IMR-90 (cell line): Measurements from ENCODE around the gene STRA6. TPM values are rescaled to one million over a fixed set of nuclear protein-coding genes. Genes with fewer than 3 reads are reported as not detected.

Experiments
- ATAC-seq: fragments of 200-7000 bp; cut with Tn5 transposase; 2 replicates; pipeline ENCODE4 v1.9.1; 2020; ENCODE audit warnings: low read depth, mild to moderate bottlenecking, moderate library complexity
- BruUV-seq: library from RNA; stranded (reverse); fragments of 400-500 nt; replicated peaks from 2 replicates; lab custom pipeline; 2021; lab: Mats Ljungman, UMichigan
- CTCF ChIA-PET: fragments of 300-600 bp; formaldehyde crosslinking; extraction: SDS; loops from one replicate; lab custom pipeline; 2021; ENCODE audit warnings: antibody characterized with exemption; lab: Yijun Ruan, JAX
- POLR2A ChIA-PET: fragments of 300-600 bp; sonication (Branson Sonifier 250); formaldehyde crosslinking; loops from one replicate; lab custom pipeline; 2022; ENCODE audit warnings: antibody characterized with exemption; ENCODE audit not compliant: unreplicated experiment; lab: Charles Lee
- DNase-seq: peaks from one replicate; pipeline ENCODE4 v3.0.0; 2013
- H2AFZ ChIP-seq: replicated peaks from 2 replicates; pipeline ENCODE3; 2013; ENCODE audit warnings: low read length, mild to moderate bottlenecking; ENCODE audit not compliant: poor library complexity
- H2AK5ac ChIP-seq: 2 replicates; pipeline ENCODE4 v1.6.1; 2013; ENCODE audit warnings: low read depth, low read length, inconsistent platforms
- H2AK9ac ChIP-seq: replicated peaks from 2 replicates; pipeline ENCODE3; 2013; ENCODE audit warnings: mild to moderate bottlenecking, low read depth, low read length, moderate library complexity; ENCODE audit not compliant: poor library complexity
- H2BK120ac ChIP-seq: 2 replicates; pipeline ENCODE4 v1.6.1; 2013; ENCODE audit warnings: low read depth, low read length, inconsistent platforms
- H2BK15ac ChIP-seq: 3 replicates; pipeline ENCODE4 v1.6.1; 2013; ENCODE audit warnings: low read depth, low read length, inconsistent platforms
- H2BK20ac ChIP-seq: 2 replicates; pipeline ENCODE4 v1.6.1; 2013; ENCODE audit warnings: low read depth, mild to moderate bottlenecking, inconsistent platforms, low read length, moderate library complexity
- H2BK5ac ChIP-seq: 2 replicates; pipeline ENCODE4 v1.6.1; 2013; ENCODE audit warnings: mild to moderate bottlenecking, low read depth, low read length, inconsistent platforms; ENCODE audit not compliant: poor library complexity, severe bottlenecking
- H3K14ac ChIP-seq: replicated peaks from 2 replicates; pipeline ENCODE4 v1.6.1; 2013; ENCODE audit warnings: low read depth, low read length, inconsistent platforms
- H3K18ac ChIP-seq: 2 replicates; pipeline ENCODE4 v1.6.1; 2013; ENCODE audit warnings: low read depth, low read length, control low read depth
- H3K23ac ChIP-seq: 2 replicates; pipeline ENCODE4 v1.6.1; 2013; ENCODE audit warnings: low read depth, low read length, inconsistent platforms
- H3K27ac ChIP-seq: 2 replicates; pipeline ENCODE4 v1.5.1; 2013; ENCODE audit warnings: mild to moderate bottlenecking, control low read depth, low read length; ENCODE audit not compliant: insufficient read depth
- H3K27me3 ChIP-seq: 2 replicates; pipeline ENCODE4 v1.6.1; 2013; ENCODE audit warnings: low read length; ENCODE audit not compliant: control insufficient read depth, insufficient read depth
- H3K36me3 ChIP-seq: 2 replicates; pipeline ENCODE4 v1.6.1; 2013; ENCODE audit warnings: low read length, mixed read lengths; ENCODE audit not compliant: control insufficient read depth, insufficient read depth
- H3K4ac ChIP-seq: 2 replicates; pipeline ENCODE4 v1.6.1; 2013; ENCODE audit warnings: low read depth, low read length, inconsistent platforms
- H3K4me1 ChIP-seq: 2 replicates; pipeline ENCODE4 v1.6.1; 2013; ENCODE audit warnings: low read length, mixed read lengths; ENCODE audit not compliant: control insufficient read depth, insufficient read depth
- H3K4me2 ChIP-seq: 2 replicates; pipeline ENCODE4 v1.6.1; 2013; ENCODE audit warnings: low read depth, mild to moderate bottlenecking, control low read depth, low read length, moderate library complexity
- H3K4me3 ChIP-seq: 2 replicates; pipeline ENCODE4 v1.5.1; 2013; ENCODE audit warnings: low read depth, mild to moderate bottlenecking, control low read depth, low read length, moderate library complexity; ENCODE audit not compliant: insufficient read depth
- H3K56ac ChIP-seq: 2 replicates; pipeline ENCODE4 v1.6.1; 2013; ENCODE audit warnings: low read length, inconsistent platforms; ENCODE audit not compliant: insufficient read depth; ENCODE audit errors: extremely low read depth
- H3K79me1 ChIP-seq, 2 experiments: 2 replicates each; pipeline ENCODE4 v1.6.1; 2013; ENCODE audit warnings: low read length in 2 of 2, inconsistent platforms in 1 of 2, low read depth in 1 of 2
- H3K9ac ChIP-seq: 2 replicates; pipeline ENCODE4 v1.6.1; 2013; ENCODE audit warnings: low read depth, low read length, control low read depth
- H3K9me1 ChIP-seq: 2 replicates; pipeline ENCODE4 v1.6.1; 2013; ENCODE audit warnings: low read length, inconsistent platforms; ENCODE audit not compliant: insufficient read depth
- H3K9me3 ChIP-seq: 2 replicates; pipeline ENCODE4 v1.6.1; 2013; ENCODE audit warnings: low read length; ENCODE audit not compliant: control insufficient read depth, insufficient read depth
- H4K20me1 ChIP-seq: 2 replicates; pipeline ENCODE4 v1.6.1; 2013; ENCODE audit warnings: low read length, inconsistent platforms; ENCODE audit not compliant: insufficient read depth
- H4K5ac ChIP-seq: 2 replicates; pipeline ENCODE4 v1.6.1; 2013; ENCODE audit warnings: mild to moderate bottlenecking, low read depth, low read length, control low read depth
- H4K8ac ChIP-seq, 2 experiments: 2 replicates each; pipeline ENCODE4 v1.6.1; 2013; ENCODE audit warnings: low read depth in 2 of 2, low read length in 2 of 2, control low read depth in 1 of 2, inconsistent platforms in 1 of 2
- H4K91ac ChIP-seq: 2 replicates; pipeline ENCODE4 v1.6.1; 2013; ENCODE audit warnings: low read depth, low read length, inconsistent platforms; ENCODE audit not compliant: insufficient read depth
- BHLHE40 ChIP-seq: fragments of 150-350 bp; IDR thresholded peaks from 2 replicates; pipeline ENCODE4 v1.6.1; 2016; ENCODE audit warnings: mild to moderate bottlenecking, low read depth, low read length
- CEBPB ChIP-seq: IDR thresholded peaks from 2 replicates; pipeline ENCODE4 v1.6.1; 2012; ENCODE audit warnings: low read depth, low read length, improper control_type of control experiment
- CHD1 ChIP-seq: IDR thresholded peaks from 2 replicates; pipeline ENCODE4 v1.6.1; 2012; ENCODE audit warnings: low read depth, low read length, improper control_type of control experiment
- FOS ChIP-seq: fragments of 150-350 bp; IDR thresholded peaks from 2 replicates; pipeline ENCODE4 v1.6.1; 2016; ENCODE audit warnings: low read depth, low read length
- MAFK ChIP-seq: IDR thresholded peaks from 2 replicates; pipeline ENCODE4 v1.6.1; 2012; ENCODE audit warnings: low read depth, low read length, improper control_type of control experiment
- MAZ ChIP-seq: IDR thresholded peaks from 2 replicates; pipeline ENCODE4 v1.6.1; 2012; ENCODE audit warnings: low read depth, mild to moderate bottlenecking, low read length, improper control_type of control experiment, moderate library complexity, borderline replicate concordance
- MXI1 ChIP-seq: IDR thresholded peaks from 2 replicates; pipeline ENCODE4 v1.6.1; 2012; ENCODE audit warnings: low read depth, mild to moderate bottlenecking, low read length, moderate library complexity, borderline replicate concordance
- NFE2L2 ChIP-seq: fragments of 150-350 bp; IDR thresholded peaks from 2 replicates; pipeline ENCODE4 v1.6.1; 2016; ENCODE audit warnings: low read depth, mild to moderate bottlenecking, low read length
- POLR2A ChIP-seq: IDR thresholded peaks from 2 replicates; pipeline ENCODE4 v1.6.1; 2012; ENCODE audit warnings: mild to moderate bottlenecking, low read depth, low read length
- RAD21 ChIP-seq: IDR thresholded peaks from 2 replicates; pipeline ENCODE4 v1.6.1; 2012; ENCODE audit warnings: low read length, improper control_type of control experiment
- RCOR1 ChIP-seq: IDR thresholded peaks from 2 replicates; pipeline ENCODE4 v1.6.1; 2012; ENCODE audit warnings: mild to moderate bottlenecking, low read length, improper control_type of control experiment; ENCODE audit not compliant: insufficient replicate concordance
- RFX5 ChIP-seq: IDR thresholded peaks from 2 replicates; pipeline ENCODE4 v1.8.0; 2012; ENCODE audit warnings: low read depth, mild to moderate bottlenecking, low read length, moderate library complexity
- SMC3 ChIP-seq: fragments of 150-350 bp; IDR thresholded peaks from 2 replicates; pipeline ENCODE4 v1.6.1; 2016; ENCODE audit warnings: low read depth, mild to moderate bottlenecking, antibody characterized with exemption, low read length, moderate library complexity
- WGBS, 2 experiments: methylation state at CpG; one replicate each; pipeline versions ENCODE4 v1.1.5 to v1.1.7; 2013; ENCODE audit warnings: missing lambda C conversion rate in 2 of 2; ENCODE audit not compliant: insufficient read length in 1 of 2; ENCODE audit errors: extremely low coverage in 2 of 2; 5-methylcytosine and 5-hydroxymethylcytosine counted together
- dilution Hi-C: fragments of 300-500 bp; cut with HindIII; formaldehyde crosslinking; loops from one replicate; pipeline ENCODE4 v1.14.3; 2018; ENCODE audit warnings: low sequenced_read_pairs; ENCODE audit not compliant: unreplicated experiment
- in situ Hi-C: fragments of 300-500 bp; cut with MboI; formaldehyde crosslinking; loops from 3 replicates; pipeline ENCODE4 v1.14.3; 2019; ENCODE audit warnings: low sequenced_read_pairs, inconsistent platforms, mixed read lengths
- intact Hi-C: fragments of 100-400 bp; cut with micrococcal nuclease; formaldehyde crosslinking; loops from 2 replicates; pipeline ENCODE4 v1.10.0; 2022
- polyA plus RNA-seq, 3 experiments: library from polyadenylated mRNA; depleted of rRNA; stranded (reverse); fragments of >200 nt; gene quantifications; 2 replicates each; pipeline ENCODE4 v1.2.3, GENCODE V29; 2012; ENCODE audit warnings: low replicate concordance in 1 of 3
- total RNA-seq: library from RNA; depleted of rRNA; stranded (reverse); fragments of >200 nt; gene quantifications from 2 replicates; pipeline ENCODE4 v1.2.3, GENCODE V29; 2012
- TF ChIP-seq, protein P1 (sequence below): fragments of 150-350 bp; IDR thresholded peaks from 2 replicates; pipeline ENCODE4 v1.6.1; 2016; ENCODE audit warnings: low read depth, mild to moderate bottlenecking, low read length, moderate library complexity, borderline replicate concordance
- TF ChIP-seq, protein P2 (sequence below): conservative IDR thresholded peaks from 2 replicates; pipeline ENCODE4 v1.5.1; 2012; ENCODE audit warnings: mild to moderate bottlenecking, low read depth, low read length, improper control_type of control experiment

STRA6 gene
- total and polyA plus RNA-seq, 2 of the 4 experiments (the other 2 are of a cell fraction) = 0.17 TPM; not detected in 1

DNA sequence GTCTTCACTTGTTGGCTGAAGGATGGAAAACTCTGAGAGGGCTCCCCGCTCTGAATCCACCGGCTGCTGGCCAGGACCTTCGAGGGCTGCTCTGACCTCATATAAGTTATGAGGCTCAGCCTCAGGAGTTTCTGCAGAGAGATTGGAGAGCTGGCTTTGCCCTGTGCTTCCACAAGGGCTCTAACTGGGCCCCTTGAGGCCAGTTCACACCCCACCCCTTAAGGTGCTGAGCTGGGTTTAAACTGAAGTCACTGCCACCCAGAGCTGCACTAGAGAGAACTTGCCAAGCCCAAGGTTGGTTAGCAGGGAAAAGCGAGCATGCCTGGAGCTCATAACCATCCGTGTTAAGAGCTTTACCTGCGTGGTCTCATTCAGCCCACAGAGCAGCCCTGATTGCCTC is 30.8 kb upstream of the STRA6 start:
- no peak overlapping the region for H2BK120ac ChIP-seq
- no peak overlapping the region for H4K91ac ChIP-seq
- dilution Hi-C loops (no loop called here), in situ Hi-C loops (no loop called here), intact Hi-C loops (no loop called here)
- H3K23ac ChIP-seq = no peak overlapping the region
- no peak overlapping the region for H2AFZ ChIP-seq
- 63% methylated on average over 3 of the region's 6 CpGs; no CpG with 5 or more reads in 1 of the 2 experiments for WGBS, 2 experiments
- DNase-seq (no peak), ATAC-seq (no peak)
- no peaks in the 10 kb centered on the region for H3K36me3 ChIP-seq
- no peak overlapping the region for H2AK5ac ChIP-seq
- H3K4ac ChIP-seq = no peak overlapping the region
- H3K4me1 ChIP-seq = no peaks in the 10 kb centered on the region
- H3K56ac ChIP-seq = no peak overlapping the region
- H2AK9ac ChIP-seq = no peak overlapping the region
- ChIA-PET POLR2A (no interaction called here), CTCF (interaction anchor here (0.7 kb wide), 1 partner anchor 11 kb away, joined by 3 read pairs; no protein-coding TSS in a partner anchor)
- H2BK15ac ChIP-seq = no peak overlapping the region
- no peak overlapping the region for H2BK20ac ChIP-seq
- H3K18ac ChIP-seq = no peak overlapping the region
- no peak for TF ChIP-seq MXI1
- no peak for TF ChIP-seq BHLHE40
- TF ChIP-seq MAZ = no peak
- no peak for TF ChIP-seq CEBPB
- no peak for TF ChIP-seq POLR2A
- TF ChIP-seq, protein P1, sequence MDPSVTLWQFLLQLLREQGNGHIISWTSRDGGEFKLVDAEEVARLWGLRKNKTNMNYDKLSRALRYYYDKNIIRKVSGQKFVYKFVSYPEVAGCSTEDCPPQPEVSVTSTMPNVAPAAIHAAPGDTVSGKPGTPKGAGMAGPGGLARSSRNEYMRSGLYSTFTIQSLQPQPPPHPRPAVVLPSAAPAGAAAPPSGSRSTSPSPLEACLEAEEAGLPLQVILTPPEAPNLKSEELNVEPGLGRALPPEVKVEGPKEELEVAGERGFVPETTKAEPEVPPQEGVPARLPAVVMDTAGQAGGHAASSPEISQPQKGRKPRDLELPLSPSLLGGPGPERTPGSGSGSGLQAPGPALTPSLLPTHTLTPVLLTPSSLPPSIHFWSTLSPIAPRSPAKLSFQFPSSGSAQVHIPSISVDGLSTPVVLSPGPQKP = no peak
- no peak for TF ChIP-seq RFX5
- TF ChIP-seq NFE2L2 = no peak
- TF ChIP-seq, protein P2, sequence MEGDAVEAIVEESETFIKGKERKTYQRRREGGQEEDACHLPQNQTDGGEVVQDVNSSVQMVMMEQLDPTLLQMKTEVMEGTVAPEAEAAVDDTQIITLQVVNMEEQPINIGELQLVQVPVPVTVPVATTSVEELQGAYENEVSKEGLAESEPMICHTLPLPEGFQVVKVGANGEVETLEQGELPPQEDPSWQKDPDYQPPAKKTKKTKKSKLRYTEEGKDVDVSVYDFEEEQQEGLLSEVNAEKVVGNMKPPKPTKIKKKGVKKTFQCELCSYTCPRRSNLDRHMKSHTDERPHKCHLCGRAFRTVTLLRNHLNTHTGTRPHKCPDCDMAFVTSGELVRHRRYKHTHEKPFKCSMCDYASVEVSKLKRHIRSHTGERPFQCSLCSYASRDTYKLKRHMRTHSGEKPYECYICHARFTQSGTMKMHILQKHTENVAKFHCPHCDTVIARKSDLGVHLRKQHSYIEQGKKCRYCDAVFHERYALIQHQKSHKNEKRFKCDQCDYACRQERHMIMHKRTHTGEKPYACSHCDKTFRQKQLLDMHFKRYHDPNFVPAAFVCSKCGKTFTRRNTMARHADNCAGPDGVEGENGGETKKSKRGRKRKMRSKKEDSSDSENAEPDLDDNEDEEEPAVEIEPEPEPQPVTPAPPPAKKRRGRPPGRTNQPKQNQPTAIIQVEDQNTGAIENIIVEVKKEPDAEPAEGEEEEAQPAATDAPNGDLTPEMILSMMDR = no peak
- no peak for TF ChIP-seq RCOR1
- TF ChIP-seq CHD1 = no peak
- TF ChIP-seq RAD21 = no peak
- no peak for TF ChIP-seq FOS
- TF ChIP-seq SMC3 = no peak
- no peak for TF ChIP-seq MAFK
- no peaks in the 10 kb centered on the region for H3K9me3 ChIP-seq
- H3K27me3 ChIP-seq = peaks cover 53% of the 10 kb centered on the region
- no peak overlapping the region for H3K4me3 ChIP-seq
- H4K5ac ChIP-seq = no peak overlapping the region
- H3K14ac ChIP-seq = no peak overlapping the region
- no peak overlapping the region for H2BK5ac ChIP-seq
- H4K20me1 ChIP-seq = no peaks in the 10 kb centered on the region
- BruUV-seq = no TSS peak
- H4K8ac ChIP-seq = no peak overlapping the region
- no peak overlapping the region for H3K9ac ChIP-seq
- no peaks in the 10 kb centered on the region for H3K9me1 ChIP-seq
- H3K4me2 ChIP-seq = no peak overlapping the region
- no peak overlapping the region for H3K27ac ChIP-seq
- H3K79me1 ChIP-seq = no peaks in the 10 kb centered on the region
